OCI-LY7 (cell line): ENCODE measurements around the gene TLDC2.

Experiments used
- EZH2phosphoT487 ChIP-seq: fragments of 200-600 bp; sonication (generic); IDR thresholded peaks from 2 replicates; pipeline ENCODE4 v1.6.1; 2018; ENCODE audit warnings: low read depth, borderline replicate concordance, mild to moderate bottlenecking, mixed run types, antibody characterized with exemption, low read length, moderate library complexity, mixed read lengths
- TF ChIP-seq, protein P1 (sequence below): fragments of 200-600 bp; sonication (generic); conservative IDR thresholded peaks from 2 replicates; pipeline ENCODE4 v1.5.1; 2014; ENCODE audit warnings: mild to moderate bottlenecking, antibody characterized with exemption, low read length, moderate library complexity, mixed read lengths

GRCh38 chr20:36852187-36852586 lies 23.8 kb upstream of the TLDC2 start:
- TF ChIP-seq, protein P1, sequence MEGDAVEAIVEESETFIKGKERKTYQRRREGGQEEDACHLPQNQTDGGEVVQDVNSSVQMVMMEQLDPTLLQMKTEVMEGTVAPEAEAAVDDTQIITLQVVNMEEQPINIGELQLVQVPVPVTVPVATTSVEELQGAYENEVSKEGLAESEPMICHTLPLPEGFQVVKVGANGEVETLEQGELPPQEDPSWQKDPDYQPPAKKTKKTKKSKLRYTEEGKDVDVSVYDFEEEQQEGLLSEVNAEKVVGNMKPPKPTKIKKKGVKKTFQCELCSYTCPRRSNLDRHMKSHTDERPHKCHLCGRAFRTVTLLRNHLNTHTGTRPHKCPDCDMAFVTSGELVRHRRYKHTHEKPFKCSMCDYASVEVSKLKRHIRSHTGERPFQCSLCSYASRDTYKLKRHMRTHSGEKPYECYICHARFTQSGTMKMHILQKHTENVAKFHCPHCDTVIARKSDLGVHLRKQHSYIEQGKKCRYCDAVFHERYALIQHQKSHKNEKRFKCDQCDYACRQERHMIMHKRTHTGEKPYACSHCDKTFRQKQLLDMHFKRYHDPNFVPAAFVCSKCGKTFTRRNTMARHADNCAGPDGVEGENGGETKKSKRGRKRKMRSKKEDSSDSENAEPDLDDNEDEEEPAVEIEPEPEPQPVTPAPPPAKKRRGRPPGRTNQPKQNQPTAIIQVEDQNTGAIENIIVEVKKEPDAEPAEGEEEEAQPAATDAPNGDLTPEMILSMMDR, result no peak
- TF ChIP-seq EZH2phosphoT487, result no peak
